HepG2 (cell line): Measurements from ENCODE around the gene KRT76. TPM values are rescaled to one million over a fixed set of nuclear protein-coding genes. Genes with fewer than 3 reads are reported as not detected.
"Not testable (repeated sequence)": the region's sequence is repeated elsewhere in the genome, so short reads cannot be mapped to it uniquely, and the experiment has no call there.

Source experiments
- ATAC-seq: fragments of 200-7000 bp; cut with Tn5 transposase; 3 replicates; pipeline ENCODE4 v1.9.1; 2020; ENCODE audit warnings: mild to moderate bottlenecking, moderate library complexity
- BruUV-seq: library from RNA; stranded (reverse); fragments of 400-500 nt; replicated peaks from 2 replicates; lab custom pipeline; 2021; lab: Mats Ljungman, UMichigan
- CTCF ChIA-PET: fragments of 300-600 bp; formaldehyde crosslinking; extraction: SDS; loops from one replicate; lab custom pipeline; 2021; ENCODE audit warnings: low total read pairs, inconsistent platforms, low intra/inter-chr PET ratio; lab: Yijun Ruan, JAX
- POLR2A ChIA-PET: fragments of 350-600 bp; sonication (Branson Sonifier 250); formaldehyde crosslinking; loops from one replicate; lab custom pipeline; 2020; ENCODE audit warnings: antibody characterized with exemption, inconsistent platforms; lab: Yijun Ruan, JAX
- DNase-seq: peaks from one replicate; pipeline ENCODE4 v3.0.0-alpha.2; 2015; ENCODE audit warnings: low spot score
- FAIRE-seq: peaks from 3 replicates; lab custom pipeline; 2011; peaks lifted over from hg19 to GRCh38; lab: Jason Lieb, UNC
- H2AFZ ChIP-seq: one replicate; pipeline ENCODE4 v1.6.1; 2011; ENCODE audit warnings: low read length, inconsistent platforms
- H3K27ac ChIP-seq: fragments of 300-600 bp; 3 replicates; pipeline ENCODE4 v1.8.0; 2011; ENCODE audit warnings: mixed run types, mild to moderate bottlenecking, mixed read lengths, low read length, inconsistent platforms; ENCODE audit not compliant: insufficient read depth; ENCODE audit errors: extremely low read length
- H3K27me3 ChIP-seq, 2 experiments: fragments of 200-600 bp in 1 of 2; 2 replicates in 1 of 2; 3 replicates in 1 of 2; pipeline versions ENCODE4 v1.6.0 to v1.8.0; 2011; ENCODE audit warnings: low read length in 2 of 2, mild to moderate bottlenecking in 2 of 2, moderate library complexity in 2 of 2, inconsistent platforms in 1 of 2; ENCODE audit not compliant: insufficient read depth in 2 of 2, control insufficient read depth in 1 of 2
- H3K36me3 ChIP-seq, 2 experiments: fragments of 200-600 bp in 1 of 2; replicated peaks in 1 of 2; 2 replicates in 1 of 2; 3 replicates in 1 of 2; pipeline versions ENCODE4 v1.5.1 to v1.8.0; 2011; ENCODE audit warnings: low read length in 2 of 2, inconsistent platforms in 1 of 2; ENCODE audit not compliant: insufficient read depth in 2 of 2, control insufficient read depth in 1 of 2
- H3K4me1 ChIP-seq: 2 replicates; pipeline ENCODE4 v1.5.1; 2012; ENCODE audit warnings: low read length, inconsistent platforms; ENCODE audit not compliant: insufficient read depth
- H3K4me2 ChIP-seq: 2 replicates; pipeline ENCODE4 v1.6.0; 2011; ENCODE audit warnings: low read depth, low read length, inconsistent platforms
- H3K4me3 ChIP-seq, 3 experiments: fragments of 200-600 bp in 1 of 3; sonication (generic), shearing (Covaris generic) in 1 of 3; replicated peaks in 1 of 3; 2 replicates each; pipeline ENCODE4 v1.5.1; 2011 to 2016; ENCODE audit warnings: low read length in 3 of 3, inconsistent platforms in 2 of 3, low read depth in 2 of 3, mild to moderate bottlenecking in 2 of 3, control low read depth in 1 of 3, mixed read lengths in 1 of 3; ENCODE audit not compliant: insufficient read depth in 1 of 3
- H3K79me2 ChIP-seq: one replicate; pipeline ENCODE4 v1.6.1; 2011; ENCODE audit warnings: low read length, inconsistent platforms; ENCODE audit not compliant: insufficient read depth
- H3K9ac ChIP-seq: 2 replicates; pipeline ENCODE4 v1.6.0; 2011; ENCODE audit warnings: mild to moderate bottlenecking, low read depth, low read length, inconsistent platforms; ENCODE audit not compliant: insufficient read depth
- H3K9me3 ChIP-seq: 2 replicates; pipeline ENCODE4 v1.5.1; 2012; ENCODE audit warnings: mild to moderate bottlenecking, low read length
- H4K20me1 ChIP-seq: 2 replicates; pipeline ENCODE4 v1.6.0; 2011; ENCODE audit warnings: inconsistent platforms, mild to moderate bottlenecking, low read length, moderate library complexity; ENCODE audit not compliant: insufficient read depth
- NCOA1 ChIP-seq: sonication (generic); formaldehyde crosslinking; IDR thresholded peaks from 2 replicates; pipeline ENCODE4 v1.9.0; 2021; ENCODE audit warnings: missing genetic modification reagents
- RBM22 ChIP-seq: fragments of 200-400 bp; formaldehyde crosslinking; optimal IDR thresholded peaks from 2 replicates; pipeline ENCODE3; 2017; ENCODE audit warnings: mild to moderate bottlenecking, low read length, moderate library complexity
- RFX5 ChIP-seq: IDR thresholded peaks from 2 replicates; pipeline ENCODE4 v1.6.1; 2011; ENCODE audit warnings: low read depth, low read length, improper control_type of control experiment
- SMAD3 ChIP-seq: sonication (generic); formaldehyde crosslinking; IDR thresholded peaks from 2 replicates; pipeline ENCODE4 v1.4.0; 2020; ENCODE audit warnings: missing genetic modification reagents
- SNAI1 ChIP-seq: sonication (generic); formaldehyde crosslinking; IDR thresholded peaks from 2 replicates; pipeline ENCODE4 v1.5.0; 2020; ENCODE audit warnings: mild to moderate bottlenecking, missing genetic modification reagents, borderline replicate concordance
- SP4 ChIP-seq: sonication (generic); formaldehyde crosslinking; IDR thresholded peaks from 2 replicates; pipeline ENCODE4 v1.8.1; 2023; ENCODE audit warnings: mild to moderate bottlenecking, missing genetic modification reagents
- SRY ChIP-seq: sonication (generic); formaldehyde crosslinking; IDR thresholded peaks from 2 replicates; pipeline ENCODE4 v1.8.0; 2022; ENCODE audit warnings: mild to moderate bottlenecking, missing genetic modification reagents
- ZFY ChIP-seq: sonication (generic); formaldehyde crosslinking; IDR thresholded peaks from 2 replicates; pipeline ENCODE4 v1.4.0; 2020; ENCODE audit warnings: missing genetic modification reagents
- ZNF138 ChIP-seq: sonication (generic); formaldehyde crosslinking; IDR thresholded peaks from 2 replicates; pipeline ENCODE4 v1.5.0; 2020; ENCODE audit warnings: mild to moderate bottlenecking, low read depth, missing genetic modification reagents
- ZNF180 ChIP-seq: sonication (generic); formaldehyde crosslinking; IDR thresholded peaks from 2 replicates; pipeline ENCODE4 v1.4.0; 2020; ENCODE audit warnings: low read depth, missing genetic modification reagents, borderline replicate concordance
- ZNF33B ChIP-seq: sonication (generic); formaldehyde crosslinking; IDR thresholded peaks from 2 replicates; pipeline ENCODE4 v1.5.1; 2020; ENCODE audit warnings: mild to moderate bottlenecking, missing genetic modification reagents
- ZNF484 ChIP-seq: sonication (generic); formaldehyde crosslinking; IDR thresholded peaks from 2 replicates; pipeline ENCODE4 v1.5.1; 2020; ENCODE audit warnings: mild to moderate bottlenecking, low read depth, missing genetic modification reagents, borderline replicate concordance
- WGBS: methylation state at CpG from one replicate; pipeline ENCODE4 v1.1.6; 2017; ENCODE audit warnings: low lambda C conversion rate; 5-methylcytosine and 5-hydroxymethylcytosine counted together
- in situ Hi-C: cut with HindIII; loops from 2 replicates; pipeline ENCODE4 v1.10.0; 2017; ENCODE audit warnings: low pct_unique_long_range_greater_than_20kb; ENCODE audit not compliant: extremely low pct_ligation_motif_present
- intact Hi-C: fragments of 100-400 bp; cut with micrococcal nuclease; formaldehyde crosslinking; loops from one replicate; pipeline ENCODE4 v1.10.0; 2022; ENCODE audit not compliant: unreplicated experiment
- polyA plus RNA-seq, 8 experiments: library from polyadenylated mRNA; depleted of rRNA in 3 of 8; stranded (reverse) in 7 of 8; unstranded in 1 of 8; fragments of >200 nt; fragmentation: Illumina TruSeq in 4 of 8; extraction: Trizol in 4 of 8; gene quantifications; 2 replicates each; pipeline versions ENCODE4 v1.2.1 to v1.2.3, GENCODE V29; 2011 to 2016; ENCODE audit warnings: low read depth in 4 of 8, missing spikeins in 1 of 8, mixed read lengths in 1 of 8; ENCODE audit not compliant: insufficient read depth in 1 of 8
- total RNA-seq, 5 experiments: library from RNA; depleted of rRNA; stranded (reverse); fragments of >200 nt; fragmentation: Illumina TruSeq; extraction: Trizol; gene quantifications; 2 replicates each; pipeline ENCODE4 v1.2.3, GENCODE V29; 2016; ENCODE audit warnings: low read depth in 1 of 5
- TF ChIP-seq, protein P1 (sequence below): sonication (generic); formaldehyde crosslinking; IDR thresholded peaks from 2 replicates; pipeline ENCODE4 v1.5.0; 2020; ENCODE audit warnings: missing genetic modification reagents
- TF ChIP-seq, protein P2 (sequence below): sonication (generic); formaldehyde crosslinking; IDR thresholded peaks from 2 replicates; pipeline ENCODE4 v1.8.0; 2022; ENCODE audit warnings: mild to moderate bottlenecking, missing genetic modification reagents, borderline replicate concordance
- TF ChIP-seq, protein P3 (sequence below): sonication (generic); formaldehyde crosslinking; IDR thresholded peaks from 2 replicates; pipeline ENCODE4 v1.5.0; 2020; ENCODE audit warnings: missing genetic modification reagents, mild to moderate bottlenecking, borderline replicate concordance

Gene KRT76
- total and polyA plus RNA-seq, 2 of the 13 experiments (the other 11 are each of a cell fraction or from before 2014, with no cell fraction given) = not detected

DNA sequence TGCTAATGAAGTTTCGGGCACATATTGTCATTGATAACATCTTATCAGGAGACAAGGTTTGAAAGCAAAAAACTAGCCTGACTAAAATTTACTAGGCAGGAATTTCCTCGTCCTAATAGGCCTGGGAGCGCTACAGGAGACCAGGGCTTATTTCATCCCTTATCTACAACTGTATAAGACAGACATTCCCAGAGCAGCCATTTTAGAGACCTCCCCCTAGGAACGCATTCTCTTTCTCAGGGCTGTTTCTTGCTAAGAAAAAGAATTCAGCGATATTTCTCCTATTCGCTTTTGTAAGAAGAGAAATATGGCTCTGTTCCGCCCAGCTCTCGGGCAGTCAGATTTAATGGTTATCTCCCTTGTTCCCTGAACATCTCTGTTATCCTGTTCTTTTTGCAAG, 15.9 kb downstream of the KRT76 start:
- H3K36me3 ChIP-seq, H3K4me3 ChIP-seq, CTCF ChIA-PET, DNase-seq, FAIRE-seq, H3K27ac ChIP-seq, H3K9ac ChIP-seq, H3K4me2 ChIP-seq, H3K79me2 ChIP-seq, H4K20me1 ChIP-seq, POLR2A ChIA-PET, ATAC-seq, intact Hi-C loops, H2AFZ ChIP-seq, in situ Hi-C loops, H3K27me3 ChIP-seq, H3K9me3 ChIP-seq, H3K4me1 ChIP-seq, BruUV-seq: not testable (repeated sequence)
- 26% methylated on average over 8 of the region's 8 CpGs for WGBS

DNA sequence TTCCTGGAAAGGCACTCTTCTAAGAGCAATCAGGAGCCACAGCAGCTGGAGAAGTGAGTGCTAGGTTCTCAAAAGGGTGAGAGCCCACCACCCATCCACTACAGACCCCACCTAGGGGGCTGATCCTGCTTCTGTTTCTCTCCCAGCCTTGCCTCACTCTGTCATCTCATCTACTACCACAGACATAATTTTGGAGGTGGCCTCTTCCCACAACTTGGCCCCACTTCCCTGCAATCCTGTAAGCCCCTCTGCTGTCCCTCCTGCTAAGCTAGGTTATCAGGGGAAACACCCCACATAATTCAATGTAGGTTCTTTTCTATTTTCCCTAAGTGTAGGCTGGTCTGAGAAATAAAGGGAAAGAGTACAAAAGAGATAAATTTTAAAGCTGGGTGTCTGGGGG, 16.5 kb downstream of the KRT76 start:
- Histone ChIP-seq H3K4me3 (no peak overlapping the region), H4K20me1 (no peaks in the 10 kb centered on the region), H3K79me2 (no peaks in the 10 kb centered on the region), H3K9ac (no peak overlapping the region), H2AFZ (no peak overlapping the region), H3K4me1 (no peaks in the 10 kb centered on the region), H3K36me3 (no peaks in the 10 kb centered on the region), H3K27ac (no peak overlapping the region)
- ATAC-seq (no peak), DNase-seq (no peak), FAIRE-seq (no peak)
- ChIA-PET POLR2A (no interaction called here), CTCF (no interaction called here)
- intact Hi-C loops = no loop called here
- TF ChIP-seq ZFY (CRISPR knock-in tag) (no peak), NCOA1 (CRISPR knock-in tag) (no peak), RBM22 (no peak), ZNF138 (CRISPR knock-in tag) (no peak), ZNF180 (CRISPR knock-in tag) (no peak), SMAD3 (CRISPR knock-in tag) (no peak), SNAI1 (CRISPR knock-in tag) (no peak), ZNF484 (CRISPR knock-in tag) (no peak), ZNF33B (no peak), RFX5 (no peak), SRY (CRISPR knock-in tag) (no peak), SP4 (no peak)
- TF ChIP-seq, protein P1, sequence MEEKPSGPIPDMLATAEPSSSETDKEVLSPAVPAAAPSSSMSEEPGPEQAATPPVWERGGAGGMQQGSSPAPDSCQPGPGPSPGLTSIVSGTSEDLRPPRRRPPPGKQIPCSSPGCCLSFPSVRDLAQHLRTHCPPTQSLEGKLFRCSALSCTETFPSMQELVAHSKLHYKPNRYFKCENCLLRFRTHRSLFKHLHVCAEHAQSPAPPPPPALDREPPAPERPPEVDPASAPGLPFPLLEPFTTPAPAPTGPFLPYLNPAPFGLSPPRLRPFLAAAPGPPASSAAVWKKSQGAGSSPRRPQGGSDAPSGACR (CRISPR knock-in tag) = no peak
- TF ChIP-seq, protein P2, sequence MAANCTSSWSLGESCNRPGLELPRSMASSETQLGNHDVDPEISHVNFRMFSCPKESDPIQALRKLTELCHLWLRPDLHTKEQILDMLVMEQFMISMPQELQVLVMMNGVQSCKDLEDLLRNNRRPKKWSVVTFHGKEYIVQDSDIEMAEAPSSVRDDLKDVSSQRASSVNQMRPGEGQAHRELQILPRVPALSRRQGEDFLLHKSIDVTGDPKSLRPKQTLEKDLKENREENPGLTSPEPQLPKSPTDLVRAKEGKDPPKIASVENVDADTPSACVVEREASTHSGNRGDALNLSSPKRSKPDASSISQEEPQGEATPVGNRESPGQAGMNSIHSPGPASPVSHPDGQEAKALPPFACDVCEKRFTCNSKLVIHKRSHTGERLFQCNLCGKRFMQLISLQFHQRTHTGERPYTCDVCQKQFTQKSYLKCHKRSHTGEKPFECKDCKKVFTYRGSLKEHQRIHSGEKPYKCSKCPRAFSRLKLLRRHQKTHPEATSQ (CRISPR knock-in tag) = no peak
- TF ChIP-seq, protein P3, sequence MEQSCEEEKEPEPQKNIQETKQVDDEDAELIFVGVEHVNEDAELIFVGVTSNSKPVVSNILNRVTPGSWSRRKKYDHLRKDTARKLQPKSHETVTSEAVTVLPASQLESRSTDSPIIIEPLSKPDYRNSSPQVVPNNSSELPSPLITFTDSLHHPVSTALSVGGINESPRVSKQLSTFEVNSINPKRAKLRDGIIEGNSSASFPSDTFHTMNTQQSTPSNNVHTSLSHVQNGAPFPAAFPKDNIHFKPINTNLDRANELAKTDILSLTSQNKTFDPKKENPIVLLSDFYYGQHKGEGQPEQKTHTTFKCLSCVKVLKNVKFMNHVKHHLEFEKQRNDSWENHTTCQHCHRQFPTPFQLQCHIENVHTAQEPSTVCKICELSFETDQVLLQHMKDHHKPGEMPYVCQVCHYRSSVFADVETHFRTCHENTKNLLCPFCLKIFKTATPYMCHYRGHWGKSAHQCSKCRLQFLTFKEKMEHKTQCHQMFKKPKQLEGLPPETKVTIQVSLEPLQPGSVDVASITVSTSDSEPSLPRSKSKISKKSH (CRISPR knock-in tag) = no peak
- TF ChIP-seq, all 625 proteins: peak for 0
- H3K4me2 ChIP-seq = no peak overlapping the region
- in situ Hi-C loops = no loop called here
- no peaks in the 10 kb centered on the region for H3K27me3 ChIP-seq
- no TSS peak for BruUV-seq
- H3K9me3 ChIP-seq = no peaks in the 10 kb centered on the region; the same call in 1 of the 2 replicates
